ENCODE results near the gene LDLRAD1.
"Not testable (repeated sequence)": the region's sequence is repeated elsewhere in the genome, so short reads cannot be mapped to it uniquely, and the experiment has no call there.

GRCh38 chr1:53994516-53994915 is 23.5 kb downstream of the LDLRAD1 start:
- not testable (repeated sequence) for TF ChIP-seq CTCF (conservative IDR thresholded peaks at IDR 0.05; ENCODE audit: low read length); EZH2phosphoT487 (IDR thresholded peaks at IDR 0.05; ENCODE audit: borderline replicate concordance)
